Effector CD4-positive, alpha-beta T cell (primary cell): ENCODE data around the gene RCOR1.
"Not testable (repeated sequence)": the region's sequence is repeated elsewhere in the genome, so short reads cannot be mapped to it uniquely, and the experiment has no call there.

Experiments used
- DNase-seq: peaks from one replicate; pipeline ENCODE4 v3.0.0-alpha.2; 2020

Gene RCOR1

DNA sequence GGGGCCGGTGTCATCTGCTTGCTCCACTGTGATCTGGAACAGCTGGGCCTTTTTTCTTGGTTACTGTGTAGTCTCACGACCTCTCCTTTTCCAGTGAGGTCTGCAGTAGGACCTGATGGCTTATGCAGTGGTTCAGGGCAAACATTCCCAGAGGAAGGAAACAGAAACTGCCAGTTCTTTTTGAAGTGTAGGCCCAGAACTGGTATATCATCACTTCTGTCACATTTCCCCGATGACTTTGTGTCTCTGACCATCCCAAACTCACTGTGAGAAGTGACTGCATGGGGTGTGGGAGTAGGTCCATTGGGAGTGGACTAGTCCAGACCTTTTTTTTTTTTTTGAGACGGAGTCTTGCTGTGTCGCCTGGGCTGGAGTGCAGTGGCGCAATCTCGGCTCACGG lies 38.4 kb downstream of the RCOR1 start:
- DNase-seq = no peak

DNA sequence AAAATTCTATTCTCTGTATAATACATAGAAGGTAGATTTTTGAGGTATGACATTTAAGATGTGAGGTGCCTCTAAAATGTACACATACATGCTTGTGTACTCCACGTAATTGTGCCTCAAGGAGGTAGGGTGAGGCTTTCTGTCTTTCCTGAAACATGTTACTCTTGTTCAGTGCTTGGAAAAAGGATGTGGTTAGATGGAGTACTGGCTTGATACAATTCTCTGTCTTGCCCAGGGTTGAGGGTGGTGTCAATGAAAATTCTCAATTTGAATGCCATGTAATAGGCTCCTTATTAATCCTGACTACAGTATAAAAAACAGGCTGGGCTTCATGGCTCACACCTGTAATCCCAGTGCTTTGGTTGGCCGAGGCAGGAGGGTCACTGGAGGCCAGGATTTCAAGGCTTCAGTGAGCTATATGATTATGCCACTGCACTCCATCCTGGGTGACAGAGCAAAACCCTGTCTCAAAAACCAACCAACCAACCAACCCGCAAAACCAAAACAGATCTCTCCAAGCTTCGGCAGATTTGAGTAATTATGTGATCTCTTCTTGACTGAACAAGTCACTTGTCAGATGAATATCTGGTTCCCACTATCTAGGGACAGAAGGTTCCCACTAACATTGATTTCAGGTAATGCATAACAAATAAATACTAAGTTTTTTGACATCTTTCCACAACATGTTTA lies 41.6 kb downstream of the RCOR1 start:
- DNase-seq = no peak

DNA sequence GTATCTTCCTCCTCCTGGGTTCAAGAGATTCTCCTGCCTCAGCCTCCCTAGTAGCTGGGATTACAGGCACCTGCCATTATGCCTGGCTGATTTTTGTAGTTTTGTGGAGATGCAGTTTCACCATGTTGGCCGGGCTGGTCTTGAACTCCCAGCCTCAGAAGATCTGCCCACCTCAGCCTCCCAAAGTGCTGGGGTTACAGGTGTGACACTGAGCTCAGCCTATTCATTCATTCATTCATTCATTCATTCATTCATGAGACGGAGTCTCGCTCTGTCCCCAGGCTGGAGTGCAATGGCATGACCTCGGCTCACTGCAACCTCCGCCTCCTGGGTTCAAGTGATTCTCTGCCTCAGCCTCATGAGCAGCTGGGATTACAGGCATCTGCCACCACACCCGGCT lies 47.2 kb downstream of the RCOR1 start:
- not testable (repeated sequence) for DNase-seq

DNA sequence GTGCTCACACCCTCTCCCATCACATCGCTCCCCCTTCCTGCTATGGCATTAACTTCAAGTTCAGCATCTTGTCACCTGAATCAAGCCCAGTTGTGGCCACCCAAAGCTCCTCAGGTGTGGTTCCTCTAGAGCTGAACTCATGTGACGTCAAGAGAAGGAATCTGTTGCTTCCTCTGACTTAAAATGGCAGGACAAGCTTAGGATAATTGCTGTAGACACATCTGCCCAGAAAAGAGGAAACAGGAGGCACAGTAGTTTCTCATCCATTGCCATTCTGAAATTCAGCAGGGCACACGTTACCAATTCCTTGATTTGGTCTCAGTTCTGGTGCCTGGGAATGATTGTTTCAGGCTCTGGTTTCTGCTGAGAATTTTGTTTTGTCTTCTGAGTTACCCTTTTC lies 52.1 kb downstream of the RCOR1 start:
- no peak for DNase-seq

DNA sequence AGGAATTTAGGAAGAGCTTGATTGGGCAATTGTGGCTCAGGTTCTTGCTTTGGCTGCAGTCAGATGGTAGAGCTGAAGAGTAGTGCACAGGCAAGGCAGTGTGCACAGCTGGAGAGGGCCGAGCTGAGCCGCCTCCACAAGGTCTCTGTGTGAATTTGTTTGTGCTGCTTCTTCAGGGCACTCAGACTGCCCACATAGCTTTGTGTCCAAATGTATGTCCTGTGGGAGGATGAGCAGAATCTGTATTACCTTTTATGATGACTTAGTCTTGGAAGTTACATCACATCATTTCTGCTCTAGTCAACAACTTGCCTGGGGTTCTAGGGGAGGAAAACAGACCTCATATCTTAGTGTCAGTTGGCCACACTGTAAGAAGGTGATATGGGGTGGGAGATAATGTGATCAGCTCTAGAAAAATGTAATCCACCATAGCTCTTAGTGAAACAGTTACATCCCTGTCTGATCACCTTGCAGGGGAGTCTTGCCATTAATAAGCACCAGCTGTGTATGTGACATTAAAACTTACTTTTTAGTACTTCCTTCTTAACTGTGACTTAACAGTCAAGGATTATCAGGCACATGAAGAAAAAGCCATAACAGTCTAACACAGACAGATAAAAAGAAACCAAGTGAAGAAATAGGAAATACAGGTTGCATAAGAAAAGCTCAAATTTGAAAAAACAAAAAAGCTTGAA lies 53.4 kb downstream of the RCOR1 start:
- no peak for DNase-seq

DNA sequence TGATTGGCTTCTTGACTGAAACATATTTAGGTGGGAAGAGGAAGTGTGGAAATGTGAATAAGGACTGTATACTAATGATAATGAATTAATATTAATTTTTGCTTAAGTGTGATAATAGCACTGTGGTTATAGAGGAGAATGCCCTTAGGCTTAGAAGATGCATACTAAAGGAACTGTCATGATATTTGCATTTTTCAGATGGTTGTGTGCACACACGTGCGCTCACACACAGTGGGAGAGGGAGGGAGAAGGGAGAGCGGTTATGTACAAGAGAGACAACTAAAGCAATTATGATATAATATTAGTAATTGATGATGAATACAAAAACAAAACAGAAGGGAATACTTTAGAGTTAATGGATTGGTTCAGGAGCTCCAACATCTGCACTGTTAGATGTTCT lies 54.2 kb downstream of the RCOR1 start:
- DNase-seq = no peak

DNA sequence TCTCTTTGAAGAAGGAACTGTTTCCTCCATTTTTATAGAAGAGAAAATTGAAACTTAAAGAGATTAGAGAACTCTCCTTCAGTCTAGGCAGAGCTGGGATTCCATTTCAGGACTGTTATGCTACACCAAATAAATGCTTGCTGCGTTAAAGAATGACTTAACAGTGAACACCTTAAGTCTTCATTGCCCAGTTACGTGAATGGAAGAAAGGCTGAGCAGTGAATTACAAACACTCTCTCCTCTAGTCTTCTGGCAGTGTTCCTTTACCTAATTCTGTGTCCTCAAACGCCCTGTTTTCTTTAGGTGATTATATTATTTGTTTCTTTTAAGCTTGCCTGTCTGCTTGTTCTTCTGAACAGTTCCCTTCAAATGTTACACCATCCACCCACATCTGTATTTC lies 59.7 kb downstream of the RCOR1 start:
- no peak for DNase-seq

DNA sequence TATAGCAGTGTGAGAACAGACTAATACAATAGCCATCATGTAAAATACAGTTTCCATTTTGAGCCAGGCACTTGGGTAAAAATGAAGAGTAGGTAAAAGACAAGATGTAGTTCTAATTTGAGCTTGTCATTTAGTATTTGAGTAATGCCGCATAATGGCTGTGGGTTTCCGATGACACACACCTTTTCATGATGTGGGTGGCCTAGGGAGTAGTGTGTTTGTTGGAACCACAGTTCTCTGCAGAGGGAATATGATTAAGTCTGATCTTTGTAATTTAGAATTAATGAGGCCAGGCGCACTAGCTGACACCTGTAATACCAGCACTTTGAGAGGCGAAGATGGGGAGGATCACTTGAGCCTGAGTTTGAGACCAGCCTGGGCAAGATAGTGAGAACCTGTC lies 61.8 kb downstream of the RCOR1 start:
- no peak for DNase-seq

DNA sequence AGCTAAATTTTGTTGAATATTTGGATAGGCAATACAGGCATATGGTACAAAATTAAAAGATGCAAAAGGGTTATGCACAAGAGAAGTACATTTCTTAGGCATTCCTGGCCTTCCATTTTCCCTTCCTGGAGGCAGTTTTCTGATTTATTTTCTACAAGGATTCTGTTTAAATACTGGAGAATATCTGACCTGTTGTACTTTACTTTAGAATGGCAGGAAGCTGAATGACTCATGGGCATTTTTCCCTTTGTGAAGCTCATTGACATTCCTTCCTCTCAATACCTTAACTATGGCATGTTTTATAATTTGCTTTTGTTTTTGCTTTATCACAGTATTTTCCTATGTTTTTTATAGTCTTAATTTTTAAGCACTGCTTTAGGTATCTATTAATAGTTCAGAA lies 62.7 kb downstream of the RCOR1 start:
- no peak for DNase-seq

DNA sequence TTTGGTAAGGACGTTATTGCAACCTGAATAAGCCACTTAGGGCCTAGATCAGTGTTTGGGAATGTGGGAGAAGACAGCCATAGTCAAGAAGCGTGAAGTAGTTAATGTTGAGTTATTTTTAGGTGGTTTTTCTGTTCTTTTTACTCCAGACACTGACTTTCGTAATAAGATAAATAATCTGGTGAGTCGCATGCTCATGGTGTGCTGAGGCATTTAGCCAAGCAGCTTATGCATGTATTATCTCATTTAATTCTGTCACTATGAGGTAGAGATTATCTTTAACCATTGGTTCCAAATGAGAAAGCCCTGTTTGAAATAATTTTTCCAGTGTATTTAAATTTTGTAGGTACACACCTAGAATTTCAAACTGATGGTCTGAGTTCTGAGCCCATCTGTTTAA lies 67.3 kb downstream of the RCOR1 start:
- DNase-seq = no peak

DNA sequence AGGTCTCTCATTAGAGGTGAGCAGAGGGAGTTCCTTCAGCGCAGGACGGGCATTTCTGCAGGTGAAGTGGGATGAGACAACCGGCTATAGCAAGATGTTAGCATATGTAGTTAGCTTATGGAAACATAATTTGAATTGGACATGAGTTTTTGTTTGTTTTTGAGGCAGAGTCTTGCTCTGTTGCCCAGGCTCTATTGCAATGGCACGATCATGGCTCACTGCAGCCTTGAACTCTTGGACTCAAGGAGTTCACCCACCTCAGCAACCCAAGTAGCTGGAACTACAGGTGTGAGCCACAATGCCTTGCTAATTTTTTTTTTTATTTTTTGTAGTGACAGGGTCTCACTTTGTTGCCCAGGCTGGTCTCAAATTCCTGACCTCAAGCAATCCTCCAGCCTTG lies 69.2 kb downstream of the RCOR1 start:
- DNase-seq = no peak

DNA sequence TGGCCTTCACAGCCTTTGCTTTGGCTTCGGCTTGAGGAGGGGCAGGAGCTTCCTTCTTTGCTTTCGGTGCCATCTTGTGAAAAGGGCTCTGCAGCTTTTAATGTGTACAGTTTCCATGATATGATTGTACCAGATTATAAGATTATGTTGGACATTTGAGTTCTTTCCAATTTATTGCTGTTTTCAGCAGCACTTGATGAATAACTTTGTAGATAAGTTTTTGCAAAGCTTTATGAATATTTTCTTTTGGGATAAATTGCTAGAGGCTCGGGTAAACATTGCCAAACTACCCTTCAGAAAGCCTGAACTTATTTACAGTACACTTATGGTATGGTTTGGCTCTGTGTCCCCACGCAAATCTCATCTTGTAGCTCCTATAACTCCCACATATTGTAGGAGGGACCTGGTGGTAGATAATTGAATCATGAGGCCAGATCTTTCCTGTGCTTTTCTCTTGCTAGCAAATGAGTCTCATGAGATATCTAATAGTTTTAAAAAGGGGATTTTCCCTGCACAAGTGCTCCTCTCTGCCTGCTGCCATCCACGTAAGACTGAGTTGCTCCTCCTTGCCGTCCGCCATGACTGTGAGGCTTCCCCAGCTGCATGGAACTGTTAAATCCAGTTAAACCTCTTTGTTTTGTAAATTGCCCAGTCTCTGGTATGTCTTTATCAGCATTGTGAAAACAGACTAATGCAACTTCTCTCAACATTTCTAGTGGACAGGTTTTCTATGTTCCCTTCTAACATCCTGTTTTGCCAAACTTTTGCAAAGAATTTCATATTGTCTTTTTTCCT lies 70.4 kb downstream of the RCOR1 start:
- DNase-seq = no peak

DNA sequence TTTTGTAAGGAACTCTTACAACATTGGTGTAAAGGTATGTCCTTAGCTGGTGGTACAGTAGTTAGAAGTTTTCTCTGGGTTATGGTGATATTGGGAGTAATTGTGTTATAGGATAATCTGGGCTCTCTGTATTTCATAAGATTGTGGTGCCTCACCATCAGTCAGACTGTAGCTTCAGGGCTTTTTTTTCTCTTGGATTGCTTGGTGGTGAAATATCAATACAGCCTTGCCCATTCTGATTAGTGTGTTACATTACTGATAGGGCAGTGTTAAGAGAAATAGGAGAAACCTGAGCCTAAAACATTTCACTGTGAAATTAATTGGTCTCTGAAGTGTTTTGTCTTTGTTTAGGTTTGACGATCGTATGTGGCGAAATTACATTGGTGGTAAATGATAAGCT lies 71.0 kb downstream of the RCOR1 start:
- no peak for DNase-seq

DNA sequence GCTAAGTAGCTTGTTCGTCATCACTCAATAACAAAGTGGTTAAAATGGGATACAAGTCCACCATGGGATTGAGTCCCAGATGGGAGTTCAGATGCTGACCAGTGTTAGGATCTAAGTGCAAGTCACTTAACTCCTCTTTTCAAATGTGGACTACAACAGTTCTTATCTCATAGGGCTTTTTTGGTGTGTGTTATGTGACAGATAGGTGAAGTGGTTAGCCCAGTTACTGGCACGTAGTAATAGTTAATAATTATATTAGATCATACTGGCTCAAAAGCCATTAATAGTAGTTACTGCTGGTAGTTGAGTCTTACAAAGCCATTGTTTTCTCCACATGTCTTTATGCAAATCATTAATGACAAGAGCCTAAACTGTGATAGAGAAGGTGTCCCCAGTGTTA lies 73.2 kb downstream of the RCOR1 start:
- no peak for DNase-seq

DNA sequence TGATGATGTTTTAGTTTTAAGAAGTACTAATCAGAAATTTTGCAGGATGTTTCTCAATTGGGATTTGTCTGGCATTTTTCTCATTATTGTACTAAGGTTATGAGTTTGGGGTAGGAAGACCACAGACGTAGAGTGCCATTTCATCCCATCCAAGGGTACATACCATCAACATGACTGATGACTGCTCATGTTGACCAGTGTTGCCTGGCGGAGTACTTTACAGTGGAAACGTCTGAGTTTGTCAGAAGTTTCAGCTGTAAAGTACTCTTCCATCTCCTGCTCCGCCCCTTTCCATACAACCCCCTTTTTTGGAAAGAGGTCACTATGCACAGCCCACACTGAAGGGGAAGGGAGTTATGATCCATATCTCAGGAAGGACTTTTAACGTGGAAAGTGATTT lies 74.2 kb downstream of the RCOR1 start:
- DNase-seq = no peak

DNA sequence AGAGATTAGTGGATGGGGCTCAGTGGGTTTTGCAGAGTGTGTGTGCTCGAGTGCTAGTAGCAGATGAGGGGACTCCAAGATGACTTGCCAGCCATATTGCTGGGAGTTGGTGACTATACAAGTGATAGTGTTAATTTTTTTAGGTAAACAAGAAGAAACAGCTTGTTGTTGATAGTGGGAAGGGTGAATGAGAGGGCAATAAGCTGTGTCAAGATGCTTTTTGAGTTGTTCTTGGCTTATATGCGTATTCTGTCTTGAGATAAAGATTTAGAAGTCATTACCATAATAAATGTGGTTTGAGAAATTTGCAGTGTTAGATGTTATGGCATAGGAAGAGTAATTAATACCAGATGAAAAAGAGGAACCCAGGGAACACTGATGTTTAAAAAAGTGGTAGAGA lies 75.3 kb downstream of the RCOR1 start:
- no peak for DNase-seq

DNA sequence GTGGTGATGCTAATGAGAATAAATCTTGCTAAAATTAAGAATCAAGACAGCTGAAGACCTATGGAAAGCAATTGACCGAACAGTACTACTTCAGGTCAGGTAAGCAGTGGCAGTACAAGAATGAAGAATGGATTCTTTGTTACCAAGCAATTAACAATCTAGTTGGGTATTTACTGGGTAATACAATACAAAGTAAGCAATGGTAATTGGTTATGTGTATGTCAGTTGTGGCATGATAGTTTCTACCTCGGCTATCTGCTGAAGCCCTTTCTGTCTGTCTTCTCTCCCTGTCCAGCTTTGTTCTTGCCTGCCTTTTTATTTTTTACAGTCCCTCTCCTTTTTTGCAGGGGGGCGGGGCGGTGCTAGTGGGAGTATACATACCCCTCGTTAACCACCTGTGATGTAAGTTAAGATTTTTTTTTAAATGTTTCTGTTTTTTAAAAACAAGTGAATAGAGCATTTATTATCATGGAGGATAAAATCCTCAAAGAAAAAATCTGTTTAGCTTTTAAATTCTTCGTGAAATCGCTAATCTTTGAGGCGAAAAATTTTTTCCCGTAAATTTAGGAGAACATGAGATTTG lies 75.9 kb downstream of the RCOR1 start:
- DNase-seq = no peak

DNA sequence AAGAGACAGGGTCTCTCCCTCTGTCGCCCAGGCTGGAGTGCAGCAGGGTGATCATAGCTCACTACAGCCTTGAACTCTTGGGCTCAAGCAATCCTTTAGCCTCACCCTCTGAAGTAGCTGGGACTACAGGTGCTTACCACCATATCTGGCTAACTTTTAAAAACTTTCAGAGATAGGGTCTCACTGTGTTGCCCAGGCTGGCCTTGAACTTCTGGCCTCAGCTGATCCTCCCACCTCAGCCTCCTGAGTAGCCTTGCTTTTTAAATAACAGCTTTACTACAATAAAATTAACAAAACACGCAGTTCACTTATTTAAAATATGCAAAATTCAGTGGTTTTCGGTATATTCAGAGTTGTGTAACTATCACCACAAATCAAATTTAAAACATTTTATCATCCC lies 79.0 kb downstream of the RCOR1 start:
- DNase-seq = no peak

DNA sequence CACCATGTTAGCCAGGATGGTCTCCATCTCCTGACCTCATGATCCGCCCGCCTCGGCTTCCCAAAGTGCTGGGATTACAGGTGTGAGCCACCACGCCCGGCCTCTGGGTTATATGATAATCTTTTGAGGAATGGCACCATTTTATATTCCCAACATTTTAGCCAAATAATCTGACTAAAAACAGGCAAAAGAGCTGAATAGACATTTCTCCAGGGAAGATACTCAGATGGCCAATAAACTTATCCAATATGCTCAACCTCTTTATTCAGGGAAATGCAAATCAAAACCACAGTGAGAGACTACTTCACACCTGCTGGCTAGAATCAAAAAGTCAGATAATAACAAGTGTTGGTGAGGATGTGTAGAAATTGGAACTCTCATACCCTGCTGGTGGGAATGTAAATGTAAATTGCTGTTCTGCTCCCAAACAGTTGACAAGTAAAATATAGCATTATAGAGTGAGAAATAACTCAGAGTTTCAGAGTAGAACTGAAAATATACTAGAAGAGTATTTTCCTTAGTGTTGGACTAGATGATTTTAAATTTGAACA lies 80.0 kb downstream of the RCOR1 start:
- no peak for DNase-seq

DNA sequence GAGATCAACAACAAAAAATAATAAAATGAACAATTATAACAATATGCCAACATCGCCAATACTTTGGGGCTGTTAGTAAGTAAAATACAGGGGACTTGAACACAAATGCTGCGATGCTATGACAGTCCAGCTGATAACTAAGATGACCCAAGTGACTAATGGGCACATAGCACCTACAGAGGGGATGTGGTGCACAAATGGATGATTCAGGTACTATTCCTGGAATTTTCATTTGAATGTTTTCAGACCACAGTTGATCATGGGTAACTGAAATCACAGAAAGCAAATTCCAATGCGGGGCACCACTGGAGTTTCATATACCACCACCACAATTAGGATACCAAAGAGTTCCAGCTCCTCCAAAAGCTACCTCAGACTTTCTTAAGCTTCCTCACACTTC lies 82.9 kb downstream of the RCOR1 start:
- DNase-seq = no peak

DNA sequence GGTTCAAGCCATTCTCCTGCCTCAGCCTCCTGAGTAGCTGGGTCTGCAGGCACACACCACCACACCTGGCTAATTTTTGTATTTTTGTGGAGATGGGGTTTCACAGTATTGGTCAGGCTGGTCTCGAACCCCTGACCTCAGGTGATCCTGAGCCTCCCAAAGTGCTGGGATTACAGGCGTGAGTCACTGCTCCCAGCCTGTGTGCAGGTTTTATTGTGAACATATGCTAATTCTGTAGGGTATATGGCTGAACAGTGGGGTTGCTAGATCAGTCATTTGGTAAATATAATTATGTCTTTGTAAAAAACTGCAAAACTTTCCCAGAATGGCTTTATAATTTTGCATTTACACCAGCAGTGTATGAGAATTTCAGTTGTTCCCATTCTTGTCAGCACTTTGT lies 85.9 kb downstream of the RCOR1 start:
- no peak for DNase-seq

DNA sequence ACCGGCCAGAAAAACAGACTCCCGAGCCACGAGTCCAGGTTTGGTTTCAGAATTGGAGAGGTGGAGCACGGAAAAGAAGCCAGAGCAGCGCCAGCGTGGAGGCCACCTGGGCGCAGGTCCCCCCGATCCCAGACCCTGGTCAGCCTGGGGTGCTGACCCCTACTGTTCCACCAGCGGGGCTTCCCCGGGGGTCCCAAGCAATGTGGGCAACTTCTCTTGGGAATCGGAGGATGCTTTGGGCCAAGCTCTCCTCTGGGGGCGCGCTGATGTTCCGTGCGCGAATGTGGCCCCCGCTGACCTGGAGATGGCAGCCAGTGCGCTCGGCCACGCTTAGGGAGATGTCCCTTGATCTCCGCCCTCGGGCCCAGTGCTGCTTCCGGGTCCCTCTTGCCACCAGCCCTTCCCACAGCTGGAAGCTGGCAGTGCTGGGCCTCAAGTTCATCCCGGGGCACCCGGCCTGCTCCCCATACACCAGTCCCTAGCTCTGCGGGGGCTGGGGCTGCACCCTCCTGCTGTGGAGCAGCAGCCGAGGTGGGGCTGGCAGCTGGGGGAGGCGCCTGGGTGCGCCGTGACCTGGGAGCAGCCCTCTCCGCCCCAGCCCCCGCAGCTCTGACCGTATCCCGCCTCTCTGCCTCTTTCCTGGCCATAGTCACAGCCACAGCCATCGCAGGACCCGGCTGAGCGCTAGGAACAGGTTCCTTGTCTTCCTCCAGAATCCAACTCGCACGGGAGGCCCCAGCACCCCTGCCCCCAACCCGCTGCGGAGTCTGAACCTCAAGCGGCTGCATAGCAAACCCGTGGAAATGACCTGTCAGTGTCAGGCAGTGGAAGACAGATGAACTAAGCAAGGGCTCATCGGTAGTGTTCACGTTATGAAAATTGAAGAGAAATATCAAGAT lies 91.2 kb downstream of the RCOR1 start:
- DNase-seq = no peak
